ENCODE data around the gene CDK14. TPM values are rescaled to one million over a fixed set of nuclear protein-coding genes. Genes with fewer than 3 reads are reported as not detected.

The CDK14 gene
- total RNA-seq, 2 donors from 2014 or later: 8.7 to 13.4 TPM

DNA sequence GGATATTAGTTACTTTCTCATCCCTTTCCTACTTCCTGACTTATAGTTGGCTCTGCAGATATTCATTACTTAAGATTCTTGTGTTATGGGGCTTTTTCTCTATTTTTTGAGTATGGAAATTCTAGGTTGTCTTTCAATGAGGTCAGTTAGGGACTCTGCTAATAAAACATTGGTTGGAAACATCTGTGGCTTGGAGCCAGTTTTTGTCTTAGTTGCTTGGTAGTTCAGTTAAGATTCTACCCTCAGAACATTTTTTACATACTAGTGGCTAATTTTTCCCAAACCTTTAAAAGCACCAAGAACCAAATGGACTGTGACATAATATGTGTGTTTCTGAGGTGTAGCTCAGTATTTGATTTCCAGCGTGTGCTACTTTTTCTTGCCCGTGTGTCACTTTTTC is 362.5 kb downstream of the CDK14 start:
- H3K27ac Mint-ChIP-seq: no peak overlapping the region
- TF ChIP-seq CTCF (conservative IDR thresholded peaks at IDR 0.05): no peak
- H3K36me3 Mint-ChIP-seq (ENCODE audit: low read depth): no peaks in the 10 kb centered on the region
- Histone ChIP-seq H3K9me3 (ENCODE audit: control insufficient read depth, low read length) (no peaks in the 10 kb centered on the region), H3K27me3 (ENCODE audit: control insufficient read depth, insufficient read depth, low read length, poor library complexity, severe bottlenecking) (no peaks in the 10 kb centered on the region), H3K4me3 (ENCODE audit: low read length) (no peak overlapping the region), H3K27ac (ENCODE audit: low read depth, low read length) (no peak overlapping the region), H3K4me1 (ENCODE audit: control insufficient read depth, insufficient read depth, low read length) (no peaks in the 10 kb centered on the region), H3K36me3 (ENCODE audit: control insufficient read depth, insufficient read depth, low read length) (no peaks in the 10 kb centered on the region), H3K9ac (ENCODE audit: extremely low read depth, low read length, poor library complexity, severe bottlenecking) (no peak overlapping the region)
- no peak for DNase-seq
- WGBS, 2 experiments (ENCODE audit: insufficient coverage in 1 of 2, insufficient read length in 1 of 2): 96 to 100% methylated on average over 2 of the region's 2 CpGs
- H3K4me3 Mint-ChIP-seq: no peak overlapping the region
- H3K9me3 Mint-ChIP-seq: no peaks in the 10 kb centered on the region
- H3K4me1 Mint-ChIP-seq: no peaks in the 10 kb centered on the region
- H3K27me3 Mint-ChIP-seq (ENCODE audit: insufficient read depth): no peaks in the 10 kb centered on the region

- no peak overlapping the region for H3K27ac Mint-ChIP-seq
- Histone ChIP-seq H3K27ac (ENCODE audit: low read depth, low read length) (no peak overlapping the region), H3K4me3 (ENCODE audit: low read length) (no peak overlapping the region), H3K4me1 (ENCODE audit: control insufficient read depth, insufficient read depth, low read length) (no peaks in the 10 kb centered on the region), H3K9ac (ENCODE audit: extremely low read depth, low read length, poor library complexity, severe bottlenecking) (no peak overlapping the region), H3K36me3 (ENCODE audit: control insufficient read depth, insufficient read depth, low read length) (no peaks in the 10 kb centered on the region), H3K9me3 (ENCODE audit: control insufficient read depth, low read length) (no peaks in the 10 kb centered on the region), H3K27me3 (ENCODE audit: control insufficient read depth, insufficient read depth, low read length, poor library complexity, severe bottlenecking) (peaks cover 23% of the 10 kb centered on the region)
- no peak for DNase-seq
- peaks cover 4% of the 10 kb centered on the region for H3K4me1 Mint-ChIP-seq
- H3K9me3 Mint-ChIP-seq: no peaks in the 10 kb centered on the region
- peaks cover 17% of the 10 kb centered on the region for H3K27me3 Mint-ChIP-seq (ENCODE audit: insufficient read depth)
- H3K36me3 Mint-ChIP-seq (ENCODE audit: low read depth): no peaks in the 10 kb centered on the region
- H3K4me3 Mint-ChIP-seq: no peak overlapping the region
- no peak for TF ChIP-seq CTCF (conservative IDR thresholded peaks at IDR 0.05)
- WGBS, 2 experiments (ENCODE audit: insufficient coverage in 1 of 2, insufficient read length in 1 of 2): 74 to 100% methylated on average over 1 of the region's 1 CpG
These were observed 365.1 kb downstream of the CDK14 start for GRCh38 chr7:90961037-90961725.

- peaks cover 52% of the 10 kb centered on the region for H3K27me3 ChIP-seq (ENCODE audit: control insufficient read depth, insufficient read depth, low read length, poor library complexity, severe bottlenecking)
- TF ChIP-seq CTCF (conservative IDR thresholded peaks at IDR 0.05): no peak
- H3K36me3 ChIP-seq (ENCODE audit: control insufficient read depth, insufficient read depth, low read length): no peaks in the 10 kb centered on the region
- no peak overlapping the region for H3K27ac ChIP-seq (ENCODE audit: low read depth, low read length)
- no peaks in the 10 kb centered on the region for H3K9me3 Mint-ChIP-seq
- no peak overlapping the region for H3K9ac ChIP-seq (ENCODE audit: extremely low read depth, low read length, poor library complexity, severe bottlenecking)
- peaks cover 10% of the 10 kb centered on the region for H3K4me1 Mint-ChIP-seq
- no peak overlapping the region for H3K4me3 ChIP-seq (ENCODE audit: low read length)
- 76% methylated on average over 2 of the region's 2 CpGs; no CpG with 5 or more reads in 1 of the 2 experiments for WGBS, 2 experiments (ENCODE audit: insufficient coverage in 1 of 2, insufficient read length in 1 of 2)
- H3K27me3 Mint-ChIP-seq (ENCODE audit: insufficient read depth): peaks cover 42% of the 10 kb centered on the region
- DNase-seq: no peak
- H3K36me3 Mint-ChIP-seq (ENCODE audit: low read depth): no peaks in the 10 kb centered on the region
- H3K27ac Mint-ChIP-seq: no peak overlapping the region
- H3K4me1 ChIP-seq (ENCODE audit: control insufficient read depth, insufficient read depth, low read length): no peaks in the 10 kb centered on the region
- no peak overlapping the region for H3K4me3 Mint-ChIP-seq
- H3K9me3 ChIP-seq (ENCODE audit: control insufficient read depth, low read length): no peaks in the 10 kb centered on the region
These were observed 369.1 kb downstream of the CDK14 start for GRCh38 chr7:90965211-90965610.
